Liver (tissue), 3 donors: ENCODE results near the gene DIAPH2.

Experiments used
- EGR1 ChIP-seq, 2 donors: IDR thresholded peaks; 2 replicates each; pipeline ENCODE4 v1.6.1; 2016 to 2018; ENCODE audit warnings: antibody characterized with exemption in 2 of 2, low read depth in 2 of 2
- GABPA ChIP-seq, 2 donors: IDR thresholded peaks in 1 of 2; conservative IDR thresholded peaks in 1 of 2; 2 replicates each; pipeline ENCODE4 v1.6.1; 2016; ENCODE audit warnings: antibody characterized with exemption in 2 of 2, mild to moderate bottlenecking in 1 of 2, moderate library complexity in 1 of 2
- REST ChIP-seq: IDR thresholded peaks from 2 replicates; pipeline ENCODE4 v1.6.1; 2016; ENCODE audit warnings: antibody characterized with exemption, mild to moderate bottlenecking
- TAF1 ChIP-seq: conservative IDR thresholded peaks from 2 replicates; pipeline ENCODE4 v1.6.1; 2016; ENCODE audit warnings: antibody characterized with exemption, mild to moderate bottlenecking
- YY1 ChIP-seq: IDR thresholded peaks from 2 replicates; pipeline ENCODE4 v1.6.1; 2016; ENCODE audit warnings: antibody characterized with exemption, mild to moderate bottlenecking
- TF ChIP-seq, protein P1 (sequence below): fragments of 150-350 bp; IDR thresholded peaks from 2 replicates; pipeline ENCODE4 v1.5.1; 2017; ENCODE audit warnings: improper control_type of control experiment, low read depth, low read length; ENCODE audit not compliant: missing input control
- TF ChIP-seq, protein P2 (sequence below): IDR thresholded peaks from 2 replicates; pipeline ENCODE4 v1.6.1; 2016; ENCODE audit warnings: antibody characterized with exemption
- TF ChIP-seq, protein P3 (sequence below): IDR thresholded peaks from 2 replicates; pipeline ENCODE4 v1.6.1; 2016; ENCODE audit warnings: antibody characterized with exemption
- donor health status: healthy.
- donor health status: healthy.

DNA sequence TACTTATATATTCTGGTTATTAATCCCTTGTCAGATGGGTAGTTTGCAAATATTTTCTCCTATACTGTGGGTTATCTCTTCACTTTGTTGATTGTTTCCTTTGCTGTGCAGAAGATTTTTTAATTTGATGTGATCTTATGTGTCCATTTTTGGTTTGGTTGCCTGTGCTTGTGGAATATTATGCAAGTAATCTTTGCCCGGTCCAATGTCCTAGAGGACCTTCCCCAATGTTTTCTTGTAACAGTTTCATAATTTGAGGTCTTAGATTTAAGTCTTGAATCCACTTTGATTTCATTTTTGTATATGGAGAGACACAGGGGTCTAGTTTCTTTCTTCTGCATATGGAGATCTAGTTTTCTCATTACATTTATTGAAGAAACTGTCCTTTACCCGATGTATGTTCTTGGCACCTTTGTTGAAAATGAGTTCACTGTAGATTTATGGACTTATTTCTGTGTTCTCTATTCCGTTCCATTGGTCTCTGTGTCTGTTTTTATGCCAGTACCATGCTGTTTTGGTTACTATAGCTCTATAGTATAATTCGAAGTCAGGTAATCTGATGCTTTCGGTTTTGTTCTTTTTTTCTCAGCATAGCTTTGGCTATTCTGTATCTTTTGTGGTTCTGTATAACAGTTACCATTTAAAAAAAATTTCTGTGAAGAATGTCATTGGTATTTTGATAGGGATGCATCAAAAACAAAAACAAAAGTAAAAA, 34.7 kb downstream of the DIAPH2 start:
- TF ChIP-seq, protein P1, sequence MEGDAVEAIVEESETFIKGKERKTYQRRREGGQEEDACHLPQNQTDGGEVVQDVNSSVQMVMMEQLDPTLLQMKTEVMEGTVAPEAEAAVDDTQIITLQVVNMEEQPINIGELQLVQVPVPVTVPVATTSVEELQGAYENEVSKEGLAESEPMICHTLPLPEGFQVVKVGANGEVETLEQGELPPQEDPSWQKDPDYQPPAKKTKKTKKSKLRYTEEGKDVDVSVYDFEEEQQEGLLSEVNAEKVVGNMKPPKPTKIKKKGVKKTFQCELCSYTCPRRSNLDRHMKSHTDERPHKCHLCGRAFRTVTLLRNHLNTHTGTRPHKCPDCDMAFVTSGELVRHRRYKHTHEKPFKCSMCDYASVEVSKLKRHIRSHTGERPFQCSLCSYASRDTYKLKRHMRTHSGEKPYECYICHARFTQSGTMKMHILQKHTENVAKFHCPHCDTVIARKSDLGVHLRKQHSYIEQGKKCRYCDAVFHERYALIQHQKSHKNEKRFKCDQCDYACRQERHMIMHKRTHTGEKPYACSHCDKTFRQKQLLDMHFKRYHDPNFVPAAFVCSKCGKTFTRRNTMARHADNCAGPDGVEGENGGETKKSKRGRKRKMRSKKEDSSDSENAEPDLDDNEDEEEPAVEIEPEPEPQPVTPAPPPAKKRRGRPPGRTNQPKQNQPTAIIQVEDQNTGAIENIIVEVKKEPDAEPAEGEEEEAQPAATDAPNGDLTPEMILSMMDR: no peak
- TF ChIP-seq GABPA (IDR thresholded peaks at IDR 0.05 in 1 of 2, conservative IDR thresholded peaks at IDR 0.05 in 1 of 2): no peak
- no peak for TF ChIP-seq TAF1
- no peak for TF ChIP-seq EGR1 (IDR thresholded peaks at IDR 0.05; ENCODE audit: low read depth in 2 of 2)
- no peak for TF ChIP-seq REST
- TF ChIP-seq, protein P2, sequence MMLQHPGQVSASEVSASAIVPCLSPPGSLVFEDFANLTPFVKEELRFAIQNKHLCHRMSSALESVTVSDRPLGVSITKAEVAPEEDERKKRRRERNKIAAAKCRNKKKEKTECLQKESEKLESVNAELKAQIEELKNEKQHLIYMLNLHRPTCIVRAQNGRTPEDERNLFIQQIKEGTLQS: no peak
- no peak for TF ChIP-seq YY1
- TF ChIP-seq, protein P3, sequence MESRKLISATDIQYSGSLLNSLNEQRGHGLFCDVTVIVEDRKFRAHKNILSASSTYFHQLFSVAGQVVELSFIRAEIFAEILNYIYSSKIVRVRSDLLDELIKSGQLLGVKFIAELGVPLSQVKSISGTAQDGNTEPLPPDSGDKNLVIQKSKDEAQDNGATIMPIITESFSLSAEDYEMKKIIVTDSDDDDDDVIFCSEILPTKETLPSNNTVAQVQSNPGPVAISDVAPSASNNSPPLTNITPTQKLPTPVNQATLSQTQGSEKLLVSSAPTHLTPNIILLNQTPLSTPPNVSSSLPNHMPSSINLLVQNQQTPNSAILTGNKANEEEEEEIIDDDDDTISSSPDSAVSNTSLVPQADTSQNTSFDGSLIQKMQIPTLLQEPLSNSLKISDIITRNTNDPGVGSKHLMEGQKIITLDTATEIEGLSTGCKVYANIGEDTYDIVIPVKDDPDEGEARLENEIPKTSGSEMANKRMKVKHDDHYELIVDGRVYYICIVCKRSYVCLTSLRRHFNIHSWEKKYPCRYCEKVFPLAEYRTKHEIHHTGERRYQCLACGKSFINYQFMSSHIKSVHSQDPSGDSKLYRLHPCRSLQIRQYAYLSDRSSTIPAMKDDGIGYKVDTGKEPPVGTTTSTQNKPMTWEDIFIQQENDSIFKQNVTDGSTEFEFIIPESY: no peak
